T-helper 2 cell (primary cell): ENCODE data around the gene KLF3.
A peak's percentile ranks its signal among the peaks of the same experiment; 100 is the strongest.

Experiments
- DNase-seq, 5 experiments: peaks; one replicate each; pipeline versions ENCODE4 v3.0.0 to v3.0.0-alpha.2; 2012 to 2022

KLF3 gene

DNA sequence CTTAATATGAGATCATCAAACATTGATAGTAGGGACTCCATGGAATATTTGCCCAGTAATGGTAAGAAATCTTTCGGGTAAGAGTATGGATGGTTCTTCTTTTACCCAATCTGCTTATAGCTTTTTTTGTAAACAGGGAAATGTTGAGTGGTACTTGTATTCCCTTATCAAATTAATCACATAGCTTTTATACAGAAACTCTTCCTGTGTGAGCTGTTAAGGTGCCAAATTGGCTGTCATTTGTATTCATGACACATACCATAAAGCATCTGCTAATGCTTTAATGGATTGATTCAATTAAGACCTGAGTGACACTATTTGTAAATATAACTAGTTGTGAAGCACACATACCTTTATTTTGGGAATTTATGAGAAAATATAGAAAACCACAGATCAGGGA is 34.2 kb downstream of the KLF3 start:
- no peak for DNase-seq

GRCh38 chr4:38699112-38699511 is 35.1 kb downstream of the KLF3 start:
- no peak for DNase-seq

DNA sequence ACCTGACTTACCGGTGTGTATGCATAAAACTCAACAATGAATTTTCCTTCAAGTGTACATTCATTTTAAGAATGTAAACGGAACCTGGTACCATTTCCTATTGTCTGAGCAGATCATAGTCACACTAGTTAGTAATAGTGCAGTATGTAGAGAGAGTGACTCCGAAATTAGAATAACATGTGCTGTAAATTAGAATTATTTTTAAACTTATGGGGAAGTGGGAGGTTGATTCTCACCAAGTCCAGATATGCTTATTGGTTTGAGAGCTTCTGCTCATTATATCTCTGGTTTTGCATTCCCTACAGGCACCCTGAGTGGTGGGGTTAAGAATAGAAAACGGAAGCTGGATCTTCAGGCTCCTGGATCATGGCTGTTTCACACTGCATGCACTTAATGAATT is 39.6 kb downstream of the KLF3 start:
- DNase-seq, result no peak

DNA sequence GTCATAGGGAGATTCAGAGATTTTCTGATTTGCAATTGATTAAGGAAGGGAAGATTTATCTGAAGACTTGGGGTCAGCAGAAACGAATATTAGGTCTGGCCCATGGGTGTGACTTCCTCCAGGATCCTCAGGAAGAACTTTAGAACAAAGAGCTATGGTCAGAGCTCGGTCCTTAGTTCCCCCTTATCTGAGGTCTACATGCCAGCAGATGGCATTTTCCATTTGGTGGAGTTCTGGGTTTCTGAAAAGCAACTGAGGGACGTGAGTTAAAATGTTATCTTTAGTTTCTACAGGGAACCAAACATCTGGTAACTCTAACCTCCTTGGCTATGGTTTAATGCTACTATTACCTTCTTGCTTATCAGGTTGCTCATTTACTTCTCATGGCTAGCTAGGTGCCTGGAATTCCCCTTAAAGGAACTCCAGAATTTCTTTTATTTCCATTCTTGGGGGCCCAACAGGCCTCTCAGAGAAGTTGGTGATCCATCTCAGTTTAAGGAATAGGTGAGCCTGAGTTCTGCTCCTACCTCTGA is 40.7 kb downstream of the KLF3 start:
- DNase-seq, result no peak

DNA sequence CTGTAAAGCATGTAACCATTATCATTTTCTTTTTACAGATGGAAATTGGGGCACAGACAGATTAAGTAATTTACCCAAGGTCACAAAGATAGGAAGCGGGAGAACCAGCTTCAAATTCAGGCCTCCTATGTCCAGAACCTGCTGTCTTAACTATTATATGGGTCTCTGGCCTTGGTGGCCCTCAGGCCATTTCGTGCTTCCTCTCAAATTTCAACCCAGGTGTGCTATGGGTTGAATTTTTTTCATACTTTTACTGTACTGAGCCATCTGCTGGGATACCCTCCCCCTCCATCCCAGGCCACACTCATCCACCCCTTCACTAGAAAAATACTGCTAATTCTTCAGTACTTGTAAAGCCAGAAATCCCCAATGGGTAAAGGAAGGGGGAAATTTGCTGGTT is 42.3 kb downstream of the KLF3 start:
- no peak for DNase-seq

DNA sequence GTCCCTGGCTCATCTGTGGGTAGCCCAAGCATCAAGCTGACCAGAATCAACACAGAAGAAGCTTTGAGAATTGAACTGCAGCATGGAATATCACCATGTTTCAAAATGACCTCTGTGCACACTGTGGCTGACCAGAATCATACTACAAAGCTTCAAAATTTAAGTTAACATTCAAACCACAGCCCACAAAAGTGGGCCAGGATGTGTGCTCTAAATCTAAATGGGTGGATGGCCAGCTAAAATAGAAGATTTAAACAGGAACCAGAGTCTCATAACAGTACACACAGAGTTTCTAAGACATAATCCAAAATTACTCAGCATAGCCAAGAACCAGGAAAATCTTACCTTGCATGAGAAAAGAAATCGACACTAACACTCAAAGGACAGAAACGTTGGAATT is 46.1 kb downstream of the KLF3 start:
- DNase-seq, result peak in 1 of 5 experiments; percentile 61

GRCh38 chr4:38711066-38711465 is 47.1 kb downstream of the KLF3 start:
- no peak for DNase-seq

DNA sequence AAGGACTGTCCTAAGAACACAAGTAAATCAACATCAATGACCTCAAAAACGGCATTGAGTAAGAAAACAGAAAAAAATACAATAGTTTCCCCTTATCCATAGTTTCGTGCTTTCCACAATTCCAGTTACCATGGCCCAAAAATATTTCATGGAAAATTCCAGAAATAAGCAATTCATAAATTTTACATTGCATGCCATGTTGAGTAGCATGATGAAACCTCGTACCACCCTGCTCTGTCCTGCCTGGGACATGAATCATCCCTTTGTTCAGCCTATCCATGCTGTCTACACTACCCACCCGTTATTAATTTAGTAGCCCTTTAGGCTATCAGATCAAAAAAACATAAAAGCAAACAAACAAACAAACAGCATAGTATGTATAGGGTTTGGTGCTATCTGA is 51.1 kb downstream of the KLF3 start:
- DNase-seq, result no peak

GRCh38 chr4:38716256-38716655 is 52.3 kb downstream of the KLF3 start:
- no peak for DNase-seq

DNA sequence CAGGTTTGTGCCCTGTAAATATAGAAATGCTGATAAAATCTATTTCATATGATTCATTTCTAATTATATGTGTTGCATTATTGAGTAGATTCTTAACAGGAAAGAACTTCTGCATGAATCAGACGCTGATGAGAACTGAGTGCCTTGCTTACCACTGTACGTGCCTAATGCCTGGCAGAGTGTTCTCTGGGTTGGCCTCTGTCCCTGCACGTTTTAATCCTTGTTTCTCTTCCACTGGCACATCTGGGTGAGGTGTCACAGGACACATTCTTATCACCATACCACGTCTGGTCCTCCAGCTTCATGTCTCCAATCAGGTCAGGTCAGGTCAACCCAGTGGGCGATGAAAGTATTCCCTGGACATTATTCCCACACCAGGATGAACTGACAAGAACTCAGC is 53.6 kb downstream of the KLF3 start:
- peak in 1 of 5 experiments; percentile 34 for DNase-seq

DNA sequence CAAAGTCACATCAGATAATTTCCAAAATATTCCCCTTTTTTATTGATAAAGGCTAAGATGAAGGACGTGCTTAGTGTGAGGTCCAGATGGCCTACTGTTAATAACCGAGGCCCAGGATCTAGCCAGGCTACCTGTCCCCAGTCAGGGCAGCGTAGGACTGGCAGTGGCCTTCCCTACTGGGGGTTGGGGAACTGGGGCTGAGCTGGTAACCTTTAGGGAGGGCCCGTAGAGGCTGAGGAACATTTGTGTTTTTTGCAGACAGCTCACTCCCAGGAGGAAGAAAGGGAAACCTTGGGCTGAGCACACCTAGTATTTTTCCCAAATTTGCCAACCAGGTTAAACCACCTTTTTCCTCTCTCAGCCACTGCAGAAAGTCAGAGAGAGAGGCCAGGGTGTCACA is 59.1 kb downstream of the KLF3 start:
- DNase-seq, result no peak

DNA sequence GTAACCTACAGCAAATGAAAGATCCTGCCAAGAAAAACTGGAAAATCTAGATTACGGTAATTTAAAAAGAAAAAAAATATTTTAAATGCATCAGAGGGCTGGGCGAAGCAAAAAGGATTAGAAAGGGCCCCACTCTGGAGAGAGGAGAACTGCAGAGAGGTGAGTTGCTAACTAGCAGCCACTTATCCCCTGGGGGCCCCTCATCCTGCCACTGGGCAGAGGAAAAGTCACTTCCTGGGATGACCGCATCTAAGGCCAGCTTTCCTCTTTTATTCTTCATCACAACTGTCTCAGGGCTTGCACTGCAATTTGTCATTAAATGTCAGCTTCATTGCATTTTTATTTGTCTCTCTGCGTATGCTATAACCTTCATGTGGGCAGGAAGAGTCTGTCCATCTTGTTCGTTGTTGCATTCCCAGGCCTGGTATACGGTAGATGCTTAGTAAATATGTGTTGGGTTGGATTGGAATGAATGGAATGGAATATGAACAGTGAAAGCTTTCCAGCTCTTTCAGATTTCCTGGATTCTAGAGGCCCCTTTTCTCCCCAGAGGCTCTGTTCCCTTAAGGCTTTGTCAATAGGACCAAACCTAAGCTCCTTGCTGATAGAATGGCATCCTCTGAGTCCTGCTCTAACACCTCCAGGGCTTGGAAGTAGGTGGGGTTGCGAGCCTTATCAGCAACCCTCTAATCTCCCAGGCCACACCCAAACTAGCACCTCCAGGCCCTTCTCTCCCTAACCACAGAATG is 59.9 kb downstream of the KLF3 start:
- no peak for DNase-seq

DNA sequence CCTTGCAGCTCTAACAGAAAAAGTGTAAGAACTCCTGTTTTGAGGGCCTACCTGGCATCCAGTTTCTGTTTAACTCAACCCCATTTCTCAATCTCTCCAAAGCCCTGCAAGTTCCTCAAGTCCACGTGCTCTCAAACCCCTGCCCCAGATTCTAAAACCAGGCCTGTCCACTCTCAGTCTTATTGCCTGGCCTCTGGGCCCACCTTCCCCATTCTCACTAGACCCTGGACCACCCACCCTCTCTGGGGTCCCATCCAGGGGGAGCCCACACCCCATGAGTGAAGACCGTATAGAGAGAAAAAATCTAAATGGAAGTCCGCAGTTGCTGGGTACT is 60.4 kb downstream of the KLF3 start:
- DNase-seq, result no peak

GRCh38 chr4:38728631-38729141 is 64.7 kb downstream of the KLF3 start:
- peak in 1 of 5 experiments; percentile 45 for DNase-seq

DNA sequence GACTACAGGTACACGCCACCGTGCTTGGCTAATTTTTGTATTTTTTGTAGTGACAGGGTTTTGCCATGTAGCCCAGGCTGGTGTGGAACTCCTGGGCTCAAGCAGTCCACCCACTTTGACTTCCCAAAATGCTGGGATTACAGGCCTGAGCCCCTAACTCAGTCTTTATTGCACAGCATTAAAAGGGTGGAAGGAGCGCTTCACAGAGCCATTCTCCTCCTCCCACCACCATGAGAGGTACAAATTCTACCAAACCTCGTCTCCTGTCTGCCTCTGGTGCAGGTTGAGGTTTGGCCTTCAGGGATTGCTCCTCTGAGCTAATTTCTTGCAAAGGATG is 66.5 kb downstream of the KLF3 start:
- no peak for DNase-seq

DNA sequence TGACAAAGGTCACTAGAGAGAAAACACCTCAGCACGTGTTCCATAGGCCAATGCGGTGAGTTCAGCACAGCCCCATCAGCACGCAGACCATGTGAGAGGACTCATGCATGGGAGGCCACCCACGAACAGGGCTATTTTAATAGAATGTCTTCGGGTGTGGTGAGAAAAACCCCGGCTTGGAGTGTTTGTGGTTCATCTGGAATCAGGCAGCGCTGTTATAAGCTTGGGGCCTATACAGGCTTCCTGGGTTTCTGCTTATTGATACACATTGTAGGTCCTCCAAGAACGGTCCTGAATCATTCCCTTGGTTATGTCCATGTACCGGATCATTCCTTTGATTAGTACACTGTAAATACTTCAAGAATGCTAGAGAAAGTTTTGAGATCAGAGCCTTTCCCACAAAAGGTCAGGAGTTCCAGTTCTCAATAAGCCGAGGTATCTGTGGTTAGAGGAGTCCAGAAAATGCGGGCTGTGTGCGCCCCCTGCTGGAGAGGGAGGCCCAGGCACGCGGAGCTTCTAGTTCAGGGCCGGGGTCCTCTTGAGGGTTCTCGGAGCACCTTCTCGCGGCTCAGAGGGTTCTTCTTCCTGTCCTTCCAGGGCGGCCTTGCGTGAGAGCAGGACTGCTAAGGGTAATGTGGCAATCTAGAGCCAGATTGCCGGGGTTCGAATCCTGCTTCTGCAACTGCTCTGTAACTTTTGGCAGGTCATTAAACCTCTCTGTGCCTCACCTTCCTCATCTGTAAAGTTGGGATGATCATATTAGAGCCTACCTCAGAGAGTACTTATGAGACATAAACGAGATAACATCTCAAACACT is 67.0 kb downstream of the KLF3 start:
- peak; percentile 56 to 79 (median 73) for DNase-seq

GRCh38 chr4:38733663-38734062 is 69.7 kb downstream of the KLF3 start:
- no peak for DNase-seq

GRCh38 chr4:38734446-38734845 is 70.4 kb downstream of the KLF3 start:
- no peak for DNase-seq

DNA sequence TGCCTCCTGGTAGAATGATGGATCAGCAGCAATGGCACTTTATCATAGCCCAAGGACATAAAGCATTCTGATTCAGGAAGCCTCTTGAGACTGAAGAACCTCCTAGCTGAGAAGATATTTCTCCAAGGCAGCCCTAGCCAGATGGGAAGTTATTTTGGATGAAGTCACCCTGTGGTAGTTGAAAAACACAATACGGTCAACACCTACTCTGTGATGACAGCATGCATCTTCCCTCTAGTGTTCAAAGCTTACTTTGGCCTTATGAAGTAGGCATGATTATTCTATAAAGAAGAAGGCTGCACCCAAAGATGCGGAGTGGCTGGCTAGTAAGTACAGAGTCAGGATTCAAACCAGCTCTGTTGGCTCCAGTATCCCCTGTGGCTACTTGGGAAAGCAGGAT is 70.9 kb downstream of the KLF3 start:
- no peak for DNase-seq

DNA sequence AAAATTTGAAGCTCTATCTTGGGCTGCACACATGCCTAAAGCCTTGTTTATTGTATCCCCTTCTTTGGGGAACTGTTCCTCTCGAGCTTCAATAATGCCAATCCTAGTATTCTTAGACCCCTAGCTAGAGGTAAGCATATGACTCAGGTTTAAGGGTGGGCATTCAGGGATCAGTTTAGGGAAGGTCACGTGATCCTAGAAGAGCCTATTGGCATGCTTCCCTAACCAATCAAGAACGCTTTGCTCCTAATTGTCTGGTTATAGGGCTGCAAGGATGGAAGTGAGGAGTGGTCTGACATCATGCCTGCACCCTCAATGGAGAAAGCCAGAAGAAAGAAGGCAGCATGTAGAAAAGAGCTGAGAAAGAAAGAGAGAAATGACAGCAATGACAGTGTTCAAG is 71.9 kb downstream of the KLF3 start:
- no peak for DNase-seq

- no peak for DNase-seq
Measured at GRCh38 chr4:38738940-38739803, 75.2 kb downstream of the KLF3 start.

DNA sequence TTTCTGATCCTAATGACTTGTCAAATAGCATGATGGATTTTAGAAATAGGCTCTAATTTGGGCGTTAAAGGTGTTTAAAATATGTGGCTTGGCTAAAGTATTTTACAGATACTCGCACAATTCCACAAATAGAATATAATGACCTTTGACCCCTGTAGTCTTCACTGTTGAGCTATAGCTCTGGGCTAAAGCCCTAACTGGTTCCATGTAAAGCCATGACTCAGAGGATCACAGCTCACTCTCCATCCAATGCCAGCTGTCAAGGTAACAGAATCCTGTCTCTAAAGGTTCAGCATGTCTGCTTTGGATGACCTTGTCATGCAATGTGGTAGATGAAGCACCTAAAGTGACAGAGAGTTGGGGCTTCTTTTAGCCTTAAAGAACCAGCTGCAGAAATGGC is 76.3 kb downstream of the KLF3 start:
- DNase-seq, result no peak

- DNase-seq, result no peak
Measured at GRCh38 chr4:38743866-38744265, 79.9 kb downstream of the KLF3 start.
